ENCODE data around the gene GOSR1.

- TF ChIP-seq POLR2AphosphoS5 (IDR thresholded peaks at IDR 0.05; ENCODE audit: insufficient read depth, low read depth, low read length) (no peak), CTCF (IDR thresholded peaks at IDR 0.05; ENCODE audit: extremely low read depth in 1 of 2, insufficient read depth in 1 of 2, low read depth in 1 of 2, low read length in 2 of 2) (no peak), EZH2 (IDR thresholded peaks at IDR 0.05; ENCODE audit: borderline replicate concordance, low read depth, low read length, severe bottlenecking) (no peak), JUN (IDR thresholded peaks at IDR 0.05; ENCODE audit: borderline replicate concordance, insufficient read depth, insufficient read length, low read depth) (no peak), MAX (IDR thresholded peaks at IDR 0.05; ENCODE audit: insufficient read depth, insufficient read length) (no peak), POLR2A (IDR thresholded peaks at IDR 0.05; ENCODE audit: low read depth, low read length) (no peak), MYC (IDR thresholded peaks at IDR 0.05; ENCODE audit: low read depth, low read length) (no peak)
Measured at GRCh38 chr17:30558686-30559545, 81.7 kb downstream of the GOSR1 start.
